ENCODE data around the gene PREX1. TPM values are rescaled to one million over a fixed set of nuclear protein-coding genes. Genes with fewer than 3 reads are reported as not detected.

The PREX1 gene
- total RNA-seq, 1 experiment from 2014 or later, result 9.5 TPM

GRCh38 chr20:48722002-48722731 lies 105.6 kb downstream of the PREX1 start:
- Mint-ChIP-seq H3K27me3 (ENCODE audit: insufficient read depth, unreplicated experiment) (no peaks in the 10 kb centered on the region), H3K4me1 (ENCODE audit: low read depth, unreplicated experiment) (peaks cover 8% of the 10 kb centered on the region), H3K36me3 (ENCODE audit: insufficient read depth, unreplicated experiment) (no peaks in the 10 kb centered on the region), H3K9me3 (ENCODE audit: unreplicated experiment) (no peaks in the 10 kb centered on the region), H3K4me3 (ENCODE audit: unreplicated experiment) (no peak overlapping the region), H3K27ac (ENCODE audit: unreplicated experiment) (no peak overlapping the region)
- peaks cover 5% of the 10 kb centered on the region; the same call in 1 of the 2 replicates for H3K4me1 ChIP-seq
- TF ChIP-seq CTCF (IDR thresholded peaks at IDR 0.05; ENCODE audit: insufficient read depth in 1 of 2, low read depth in 1 of 2, low read length in 1 of 2, severe bottlenecking in 1 of 2, unreplicated experiment in 1 of 2), result no peak
- no peak for DNase-seq
- intact Hi-C loops (cut with micrococcal nuclease; ENCODE audit: unreplicated experiment), result no loop called here
- H3K27me3 ChIP-seq (replicated peaks; ENCODE audit: control insufficient read depth, insufficient read depth, low read length), result no peaks in the 10 kb centered on the region
- ChIA-PET CTCF (interaction anchor here (1.5 kb wide), 1 partner anchor 64 kb away, joined by 7 read pairs; no protein-coding TSS in a partner anchor), POLR2A (no interaction called here)
- H3K9me3 ChIP-seq, result no peaks in the 10 kb centered on the region
- no peak overlapping the region for H3K4me3 ChIP-seq (ENCODE audit: low read depth, low read length)
- no peaks in the 10 kb centered on the region for H3K36me3 ChIP-seq (ENCODE audit: control insufficient read depth, insufficient read depth, low read length)
- BruUV-seq (replicated peaks), result no TSS peak

- Histone ChIP-seq H3K4me3 (ENCODE audit: low read depth, low read length) (no peak overlapping the region), H3K9me3 (no peaks in the 10 kb centered on the region), H3K36me3 (ENCODE audit: control insufficient read depth, insufficient read depth, low read length) (no peaks in the 10 kb centered on the region), H3K4me1 (peaks cover 5% of the 10 kb centered on the region; the same call in 1 of the 2 replicates), H3K27me3 (replicated peaks; ENCODE audit: control insufficient read depth, insufficient read depth, low read length) (no peaks in the 10 kb centered on the region)
- TF ChIP-seq CTCF (IDR thresholded peaks at IDR 0.05; ENCODE audit: insufficient read depth in 1 of 2, low read depth in 1 of 2, low read length in 1 of 2, severe bottlenecking in 1 of 2, unreplicated experiment in 1 of 2), result no peak
- intact Hi-C loops (cut with micrococcal nuclease; ENCODE audit: unreplicated experiment), result no loop called here
- Mint-ChIP-seq H3K9me3 (ENCODE audit: unreplicated experiment) (no peaks in the 10 kb centered on the region), H3K27ac (ENCODE audit: unreplicated experiment) (no peak overlapping the region), H3K36me3 (ENCODE audit: insufficient read depth, unreplicated experiment) (no peaks in the 10 kb centered on the region), H3K4me3 (ENCODE audit: unreplicated experiment) (no peak overlapping the region), H3K4me1 (ENCODE audit: low read depth, unreplicated experiment) (peaks cover 8% of the 10 kb centered on the region), H3K27me3 (ENCODE audit: insufficient read depth, unreplicated experiment) (no peaks in the 10 kb centered on the region)
- POLR2A ChIA-PET, result no interaction called here
- BruUV-seq (replicated peaks), result no TSS peak
- no peak for DNase-seq
- CTCF ChIA-PET, result no interaction called here
Observed at GRCh38 chr20:48721324-48722001, 106.3 kb downstream of the PREX1 start.

DNA sequence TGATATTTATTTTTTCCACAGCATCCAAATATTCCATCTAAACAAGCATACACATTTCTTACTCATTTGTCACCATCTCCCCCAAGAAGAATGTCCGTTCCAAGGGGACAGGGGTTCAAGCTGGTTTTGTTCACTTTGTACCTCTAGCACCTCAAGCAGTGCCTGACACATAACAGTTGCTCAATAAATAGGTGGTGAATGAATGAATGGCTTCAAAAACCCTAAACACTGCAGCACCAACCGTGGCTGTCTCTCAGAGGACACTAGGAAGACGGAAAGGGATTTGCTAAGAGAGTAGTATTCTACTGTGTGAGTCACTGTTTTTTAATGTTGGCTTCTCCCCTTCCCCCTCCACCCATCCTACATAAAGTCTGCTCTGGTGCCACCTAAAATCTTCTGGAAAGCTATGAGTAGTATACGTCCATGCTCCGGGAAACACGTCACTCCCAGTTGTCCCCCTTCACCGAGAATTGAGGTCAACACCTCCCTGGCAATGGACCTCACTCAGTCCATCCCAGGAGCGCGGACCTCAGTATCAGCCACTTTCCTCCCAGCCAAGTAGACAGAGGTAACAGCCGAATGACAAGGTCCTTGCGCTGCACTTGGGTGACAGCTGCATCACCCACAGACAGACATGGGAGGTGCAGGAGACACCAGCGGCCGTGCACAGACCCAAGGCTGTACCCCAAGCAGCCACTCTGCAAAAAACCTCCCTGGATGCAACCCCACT lies 107.4 kb downstream of the PREX1 start:
- H3K27ac Mint-ChIP-seq (ENCODE audit: unreplicated experiment), result no peak overlapping the region
- intact Hi-C loops (cut with micrococcal nuclease; ENCODE audit: unreplicated experiment), result no loop called here

More for the DNA sequence above, 107.4 kb downstream of the PREX1 start:
- H3K36me3 ChIP-seq (ENCODE audit: control insufficient read depth, insufficient read depth, low read length), result no peaks in the 10 kb centered on the region
- Mint-ChIP-seq H3K27me3 (ENCODE audit: insufficient read depth, unreplicated experiment) (no peaks in the 10 kb centered on the region), H3K9me3 (ENCODE audit: unreplicated experiment) (no peaks in the 10 kb centered on the region), H3K36me3 (ENCODE audit: insufficient read depth, unreplicated experiment) (no peaks in the 10 kb centered on the region), H3K4me3 (ENCODE audit: unreplicated experiment) (no peak overlapping the region), H3K4me1 (ENCODE audit: low read depth, unreplicated experiment) (peaks cover 8% of the 10 kb centered on the region)
- DNase-seq, result no peak
- H3K9me3 ChIP-seq, result no peaks in the 10 kb centered on the region
- H3K27me3 ChIP-seq (replicated peaks; ENCODE audit: control insufficient read depth, insufficient read depth, low read length), result no peaks in the 10 kb centered on the region
- H3K4me3 ChIP-seq (ENCODE audit: low read depth, low read length), result no peak overlapping the region
- no TSS peak for BruUV-seq (replicated peaks)
- ChIA-PET CTCF (no interaction called here), POLR2A (no interaction called here)
- no peaks in the 10 kb centered on the region for H3K4me1 ChIP-seq
- no peak for TF ChIP-seq CTCF (IDR thresholded peaks at IDR 0.05; ENCODE audit: insufficient read depth in 1 of 2, low read depth in 1 of 2, low read length in 1 of 2, severe bottlenecking in 1 of 2, unreplicated experiment in 1 of 2)

Data from Caco-2 (cell line).